ENCODE measurements around the gene C12orf75.

The C12orf75 gene

GRCh38 chr12:105332925-105333324 lies 2.4 kb downstream of the C12orf75 start:
- no peak for TF ChIP-seq CTCF (IDR thresholded peaks at IDR 0.05; ENCODE audit: low read depth, low read length)
- DNase-seq (ENCODE audit: extremely low read depth, low read depth) = no peak

GRCh38 chr12:105334001-105334400 lies 3.5 kb downstream of the C12orf75 start:
- DNase-seq (ENCODE audit: extremely low read depth, low read depth) = no peak
- TF ChIP-seq CTCF (IDR thresholded peaks at IDR 0.05; ENCODE audit: low read depth, low read length) = no peak

- no peak for DNase-seq (ENCODE audit: extremely low read depth, low read depth)
- no peak for TF ChIP-seq CTCF (IDR thresholded peaks at IDR 0.05; ENCODE audit: low read depth, low read length)
Observed at GRCh38 chr12:105334582-105334981, 4.1 kb downstream of the C12orf75 start.

- TF ChIP-seq CTCF (IDR thresholded peaks at IDR 0.05; ENCODE audit: low read depth, low read length) = no peak
Observed at GRCh38 chr12:105335856-105336255, 5.4 kb downstream of the C12orf75 start.

GRCh38 chr12:105336411-105336810 lies 5.9 kb downstream of the C12orf75 start:
- TF ChIP-seq CTCF (IDR thresholded peaks at IDR 0.05; ENCODE audit: low read depth, low read length) = no peak
- no peak for DNase-seq (ENCODE audit: extremely low read depth, low read depth)

More at GRCh38 chr12:105335856-105336255, 5.4 kb downstream of the C12orf75 start:
- no peak for DNase-seq (ENCODE audit: extremely low read depth, low read depth)

GRCh38 chr12:105337391-105337790 lies 6.9 kb downstream of the C12orf75 start:
- no peak for DNase-seq (ENCODE audit: extremely low read depth, low read depth)
- no peak for TF ChIP-seq CTCF (IDR thresholded peaks at IDR 0.05; ENCODE audit: low read depth, low read length)

- DNase-seq (ENCODE audit: extremely low read depth, low read depth) = no peak
- TF ChIP-seq CTCF (IDR thresholded peaks at IDR 0.05; ENCODE audit: low read depth, low read length) = no peak
Observed at GRCh38 chr12:105338966-105339365, 8.5 kb downstream of the C12orf75 start.
